ENCODE measurements around the gene PIKFYVE.

PIKFYVE gene

GRCh38 chr2:208407667-208408066 lies 141.6 kb downstream of the PIKFYVE start:
- no peak for TF ChIP-seq CTCF (IDR thresholded peaks at IDR 0.05; ENCODE audit: insufficient read depth, low read length, poor library complexity, severe bottlenecking)
- no peak for TF ChIP-seq EZH2phosphoT487 (conservative IDR thresholded peaks at IDR 0.05; ENCODE audit: low read length)
- H3K9me3 ChIP-seq (ENCODE audit: insufficient read depth, low read length), result no peaks in the 10 kb centered on the region
- no peak overlapping the region for H2AFZ ChIP-seq (ENCODE audit: low read depth, low read length, severe bottlenecking)
- no peaks in the 10 kb centered on the region for H4K20me1 ChIP-seq (ENCODE audit: low read depth, low read length)
- H3K9me2 ChIP-seq (replicated peaks; ENCODE audit: insufficient read depth, low read length), result no peaks in the 10 kb centered on the region
- no peaks in the 10 kb centered on the region for H3F3A ChIP-seq (ENCODE audit: insufficient read depth)
- no peak overlapping the region for H3K4me3 ChIP-seq (ENCODE audit: insufficient read depth, low read length, poor library complexity, severe bottlenecking)
- no peaks in the 10 kb centered on the region for H3K79me2 ChIP-seq (ENCODE audit: insufficient read depth, low read length)
- H3K9ac ChIP-seq (ENCODE audit: low read length), result no peak overlapping the region
- no peak overlapping the region for H3K27ac ChIP-seq (ENCODE audit: low read depth, low read length)
- H3K4me2 ChIP-seq (ENCODE audit: low read depth, low read length, poor library complexity, severe bottlenecking), result no peak overlapping the region
- no peaks in the 10 kb centered on the region for H3K27me3 ChIP-seq (ENCODE audit: low read length)
- no peaks in the 10 kb centered on the region for H3K36me3 ChIP-seq (ENCODE audit: low read length)
